ENCODE results near the gene PIK3R2. TPM values are rescaled to one million over a fixed set of nuclear protein-coding genes. Genes with fewer than 3 reads are reported as not detected.

PIK3R2 gene
- total and polyA plus RNA-seq, 2 of the 4 experiments (the other 2 are of a cell fraction), result 12.2 to 25.1 TPM

DNA sequence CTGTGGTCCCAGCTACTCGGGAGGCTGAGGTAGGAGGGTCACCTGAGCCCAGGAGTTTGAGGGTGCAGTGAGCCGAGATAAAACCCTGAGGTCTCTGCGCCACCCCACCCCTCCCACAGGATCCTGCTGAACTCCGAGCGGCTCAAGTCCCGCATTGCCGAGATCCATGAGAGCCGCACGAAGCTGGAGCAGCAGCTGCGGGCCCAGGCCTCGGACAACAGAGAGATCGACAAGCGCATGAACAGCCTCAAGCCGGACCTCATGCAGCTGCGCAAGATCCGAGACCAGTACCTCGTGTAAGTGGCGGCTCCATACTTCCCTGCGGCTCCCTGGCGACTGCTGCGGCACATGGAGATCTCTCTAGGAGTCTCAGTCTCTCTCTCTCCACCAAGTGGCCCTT lies 14.0 kb downstream of the PIK3R2 start:
- intact Hi-C loops (cut with micrococcal nuclease) (no loop called here), in situ Hi-C loops (cut with MboI; ENCODE audit: low sequenced_read_pairs) (no loop called here), dilution Hi-C loops (cut with HindIII; ENCODE audit: low sequenced_read_pairs, unreplicated experiment) (no loop called here)
- H3K14ac ChIP-seq (replicated peaks; ENCODE audit: low read depth, low read length), result no peak overlapping the region
- no peak overlapping the region for H4K5ac ChIP-seq (ENCODE audit: low read depth, low read length)
- no peak overlapping the region for H3K4me2 ChIP-seq (ENCODE audit: low read depth, low read length)
- H3K4me1 ChIP-seq (ENCODE audit: control insufficient read depth, insufficient read depth, low read length), result no peaks in the 10 kb centered on the region
- peaks cover 0 to 2% of the 10 kb centered on the region in 2 experiments; a peak in 1 of 4 replicates for H3K79me1 ChIP-seq (ENCODE audit: low read depth in 1 of 2, low read length in 2 of 2)
- no peaks in the 10 kb centered on the region for H3K27me3 ChIP-seq (ENCODE audit: control insufficient read depth, insufficient read depth, low read length)
- no peak overlapping the region for H3K9ac ChIP-seq (ENCODE audit: low read depth, low read length)
- no peaks in the 10 kb centered on the region for H3K9me1 ChIP-seq (ENCODE audit: insufficient read depth, low read length)
- no peak overlapping the region for H2AFZ ChIP-seq (replicated peaks; ENCODE audit: low read length, poor library complexity)
- H3K23ac ChIP-seq (ENCODE audit: low read depth, low read length), result no peak overlapping the region
- no peak overlapping the region for H2AK5ac ChIP-seq (ENCODE audit: low read depth, low read length)
- H2BK20ac ChIP-seq (ENCODE audit: low read depth, low read length), result no peak overlapping the region
- no peaks in the 10 kb centered on the region for H4K20me1 ChIP-seq (ENCODE audit: insufficient read depth, low read length)
- no peak overlapping the region for H3K18ac ChIP-seq (ENCODE audit: low read depth, low read length)
- no peak overlapping the region for H3K4me3 ChIP-seq (ENCODE audit: insufficient read depth, low read depth, low read length)
- ChIA-PET POLR2A (ENCODE audit: unreplicated experiment) (no interaction called here), CTCF (no interaction called here)
- H3K27ac ChIP-seq (ENCODE audit: insufficient read depth, low read length), result no peak overlapping the region
- BruUV-seq (replicated peaks), result no TSS peak
- H2BK120ac ChIP-seq (ENCODE audit: low read depth, low read length), result no peak overlapping the region
- H2BK5ac ChIP-seq (ENCODE audit: low read depth, low read length, poor library complexity, severe bottlenecking), result no peak overlapping the region
- H3K36me3 ChIP-seq (ENCODE audit: control insufficient read depth, insufficient read depth, low read length), result peaks cover 45% of the 10 kb centered on the region
- no peak overlapping the region for H3K4ac ChIP-seq (ENCODE audit: low read depth, low read length)
- DNase-seq, result no peak
- no peak overlapping the region for H4K8ac ChIP-seq (ENCODE audit: low read depth in 2 of 2, low read length in 2 of 2)
- no peak overlapping the region for H2BK15ac ChIP-seq (ENCODE audit: low read depth, low read length)
- no peaks in the 10 kb centered on the region for H3K9me3 ChIP-seq (ENCODE audit: control insufficient read depth, insufficient read depth, low read length)
- ATAC-seq (ENCODE audit: low read depth), result no peak
- no peak overlapping the region for H2AK9ac ChIP-seq (replicated peaks; ENCODE audit: low read depth, low read length, poor library complexity)
- H3K56ac ChIP-seq (ENCODE audit: extremely low read depth, insufficient read depth, low read length), result no peak overlapping the region
- 94% methylated on average over 12 of the region's 21 CpGs; no CpG with 5 or more reads in 1 of the 2 experiments for WGBS, 2 experiments (ENCODE audit: extremely low coverage in 2 of 2, insufficient read length in 1 of 2)
- no peak overlapping the region for H4K91ac ChIP-seq (ENCODE audit: insufficient read depth, low read depth, low read length)
- TF ChIP-seq SMC3 (IDR thresholded peaks at IDR 0.05; ENCODE audit: low read depth, low read length) (no peak), MXI1 (IDR thresholded peaks at IDR 0.05; ENCODE audit: borderline replicate concordance, low read depth, low read length) (no peak), BHLHE40 (IDR thresholded peaks at IDR 0.05; ENCODE audit: low read depth, low read length) (no peak), RCOR1 (IDR thresholded peaks at IDR 0.05; ENCODE audit: insufficient replicate concordance, low read length) (no peak), RFX5 (IDR thresholded peaks at IDR 0.05; ENCODE audit: low read depth, low read length) (no peak), NFE2L2 (IDR thresholded peaks at IDR 0.05; ENCODE audit: low read depth, low read length) (no peak), FOS (IDR thresholded peaks at IDR 0.05; ENCODE audit: low read depth, low read length) (no peak), CHD1 (IDR thresholded peaks at IDR 0.05; ENCODE audit: low read depth, low read length) (no peak), RAD21 (IDR thresholded peaks at IDR 0.05; ENCODE audit: low read length) (no peak)
- TF ChIP-seq, protein P1, sequence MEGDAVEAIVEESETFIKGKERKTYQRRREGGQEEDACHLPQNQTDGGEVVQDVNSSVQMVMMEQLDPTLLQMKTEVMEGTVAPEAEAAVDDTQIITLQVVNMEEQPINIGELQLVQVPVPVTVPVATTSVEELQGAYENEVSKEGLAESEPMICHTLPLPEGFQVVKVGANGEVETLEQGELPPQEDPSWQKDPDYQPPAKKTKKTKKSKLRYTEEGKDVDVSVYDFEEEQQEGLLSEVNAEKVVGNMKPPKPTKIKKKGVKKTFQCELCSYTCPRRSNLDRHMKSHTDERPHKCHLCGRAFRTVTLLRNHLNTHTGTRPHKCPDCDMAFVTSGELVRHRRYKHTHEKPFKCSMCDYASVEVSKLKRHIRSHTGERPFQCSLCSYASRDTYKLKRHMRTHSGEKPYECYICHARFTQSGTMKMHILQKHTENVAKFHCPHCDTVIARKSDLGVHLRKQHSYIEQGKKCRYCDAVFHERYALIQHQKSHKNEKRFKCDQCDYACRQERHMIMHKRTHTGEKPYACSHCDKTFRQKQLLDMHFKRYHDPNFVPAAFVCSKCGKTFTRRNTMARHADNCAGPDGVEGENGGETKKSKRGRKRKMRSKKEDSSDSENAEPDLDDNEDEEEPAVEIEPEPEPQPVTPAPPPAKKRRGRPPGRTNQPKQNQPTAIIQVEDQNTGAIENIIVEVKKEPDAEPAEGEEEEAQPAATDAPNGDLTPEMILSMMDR (conservative IDR thresholded peaks at IDR 0.05; ENCODE audit: low read depth, low read length), result no peak
- TF ChIP-seq, protein P2, sequence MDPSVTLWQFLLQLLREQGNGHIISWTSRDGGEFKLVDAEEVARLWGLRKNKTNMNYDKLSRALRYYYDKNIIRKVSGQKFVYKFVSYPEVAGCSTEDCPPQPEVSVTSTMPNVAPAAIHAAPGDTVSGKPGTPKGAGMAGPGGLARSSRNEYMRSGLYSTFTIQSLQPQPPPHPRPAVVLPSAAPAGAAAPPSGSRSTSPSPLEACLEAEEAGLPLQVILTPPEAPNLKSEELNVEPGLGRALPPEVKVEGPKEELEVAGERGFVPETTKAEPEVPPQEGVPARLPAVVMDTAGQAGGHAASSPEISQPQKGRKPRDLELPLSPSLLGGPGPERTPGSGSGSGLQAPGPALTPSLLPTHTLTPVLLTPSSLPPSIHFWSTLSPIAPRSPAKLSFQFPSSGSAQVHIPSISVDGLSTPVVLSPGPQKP (IDR thresholded peaks at IDR 0.05; ENCODE audit: borderline replicate concordance, low read depth, low read length), result no peak
- TF ChIP-seq, protein P3, sequence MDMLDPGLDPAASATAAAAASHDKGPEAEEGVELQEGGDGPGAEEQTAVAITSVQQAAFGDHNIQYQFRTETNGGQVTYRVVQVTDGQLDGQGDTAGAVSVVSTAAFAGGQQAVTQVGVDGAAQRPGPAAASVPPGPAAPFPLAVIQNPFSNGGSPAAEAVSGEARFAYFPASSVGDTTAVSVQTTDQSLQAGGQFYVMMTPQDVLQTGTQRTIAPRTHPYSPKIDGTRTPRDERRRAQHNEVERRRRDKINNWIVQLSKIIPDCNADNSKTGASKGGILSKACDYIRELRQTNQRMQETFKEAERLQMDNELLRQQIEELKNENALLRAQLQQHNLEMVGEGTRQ (IDR thresholded peaks at IDR 0.05; ENCODE audit: low read depth, low read length), result no peak
